HepG2 (cell line): ENCODE measurements around the gene WDR70. TPM values are rescaled to one million over a fixed set of nuclear protein-coding genes. Genes with fewer than 3 reads are reported as not detected.
A peak's percentile ranks its signal among the peaks of the same experiment; 100 is the strongest.

Experiments
- ATAC-seq: fragments of 200-7000 bp; cut with Tn5 transposase; 3 replicates; pipeline ENCODE4 v1.9.1; 2020; ENCODE audit warnings: mild to moderate bottlenecking, moderate library complexity
- BruUV-seq: library from RNA; stranded (reverse); fragments of 400-500 nt; replicated peaks from 2 replicates; lab custom pipeline; 2021; lab: Mats Ljungman, UMichigan
- CTCF ChIA-PET: fragments of 300-600 bp; formaldehyde crosslinking; extraction: SDS; loops from one replicate; lab custom pipeline; 2021; ENCODE audit warnings: low total read pairs, inconsistent platforms, low intra/inter-chr PET ratio; lab: Yijun Ruan, JAX
- POLR2A ChIA-PET: fragments of 350-600 bp; sonication (Branson Sonifier 250); formaldehyde crosslinking; loops from one replicate; lab custom pipeline; 2020; ENCODE audit warnings: antibody characterized with exemption, inconsistent platforms; lab: Yijun Ruan, JAX
- DNase-seq: peaks from one replicate; pipeline ENCODE4 v3.0.0-alpha.2; 2015; ENCODE audit warnings: low spot score
- FAIRE-seq: peaks from 3 replicates; lab custom pipeline; 2011; peaks lifted over from hg19 to GRCh38; lab: Jason Lieb, UNC
- H2AFZ ChIP-seq: one replicate; pipeline ENCODE4 v1.6.1; 2011; ENCODE audit warnings: low read length, inconsistent platforms
- H3K27ac ChIP-seq: fragments of 300-600 bp; 3 replicates; pipeline ENCODE4 v1.8.0; 2011; ENCODE audit warnings: mixed run types, mild to moderate bottlenecking, mixed read lengths, low read length, inconsistent platforms; ENCODE audit not compliant: insufficient read depth; ENCODE audit errors: extremely low read length
- H3K27me3 ChIP-seq, 2 experiments: fragments of 200-600 bp in 1 of 2; 2 replicates in 1 of 2; 3 replicates in 1 of 2; pipeline versions ENCODE4 v1.6.0 to v1.8.0; 2011; ENCODE audit warnings: low read length in 2 of 2, mild to moderate bottlenecking in 2 of 2, moderate library complexity in 2 of 2, inconsistent platforms in 1 of 2; ENCODE audit not compliant: insufficient read depth in 2 of 2, control insufficient read depth in 1 of 2
- H3K36me3 ChIP-seq, 2 experiments: fragments of 200-600 bp in 1 of 2; replicated peaks in 1 of 2; 2 replicates in 1 of 2; 3 replicates in 1 of 2; pipeline versions ENCODE4 v1.5.1 to v1.8.0; 2011; ENCODE audit warnings: low read length in 2 of 2, inconsistent platforms in 1 of 2; ENCODE audit not compliant: insufficient read depth in 2 of 2, control insufficient read depth in 1 of 2
- H3K4me1 ChIP-seq: 2 replicates; pipeline ENCODE4 v1.5.1; 2012; ENCODE audit warnings: low read length, inconsistent platforms; ENCODE audit not compliant: insufficient read depth
- H3K4me2 ChIP-seq: 2 replicates; pipeline ENCODE4 v1.6.0; 2011; ENCODE audit warnings: low read depth, low read length, inconsistent platforms
- H3K4me3 ChIP-seq, 3 experiments: fragments of 200-600 bp in 1 of 3; sonication (generic), shearing (Covaris generic) in 1 of 3; replicated peaks in 1 of 3; 2 replicates each; pipeline ENCODE4 v1.5.1; 2011 to 2016; ENCODE audit warnings: low read length in 3 of 3, inconsistent platforms in 2 of 3, low read depth in 2 of 3, mild to moderate bottlenecking in 2 of 3, control low read depth in 1 of 3, mixed read lengths in 1 of 3; ENCODE audit not compliant: insufficient read depth in 1 of 3
- H3K79me2 ChIP-seq: one replicate; pipeline ENCODE4 v1.6.1; 2011; ENCODE audit warnings: low read length, inconsistent platforms; ENCODE audit not compliant: insufficient read depth
- H3K9ac ChIP-seq: 2 replicates; pipeline ENCODE4 v1.6.0; 2011; ENCODE audit warnings: mild to moderate bottlenecking, low read depth, low read length, inconsistent platforms; ENCODE audit not compliant: insufficient read depth
- H3K9me3 ChIP-seq: 2 replicates; pipeline ENCODE4 v1.5.1; 2012; ENCODE audit warnings: mild to moderate bottlenecking, low read length
- H4K20me1 ChIP-seq: 2 replicates; pipeline ENCODE4 v1.6.0; 2011; ENCODE audit warnings: inconsistent platforms, mild to moderate bottlenecking, low read length, moderate library complexity; ENCODE audit not compliant: insufficient read depth
- CHD4 ChIP-seq: fragments of 200-600 bp; sonication (generic); IDR thresholded peaks from 2 replicates; pipeline ENCODE4 v1.7.0; 2017; ENCODE audit warnings: mild to moderate bottlenecking, low read length, borderline replicate concordance
- GLI4 ChIP-seq: sonication (generic); formaldehyde crosslinking; IDR thresholded peaks from 2 replicates; pipeline ENCODE4 v1.5.1; 2020; ENCODE audit warnings: missing genetic modification reagents, mild to moderate bottlenecking, moderate library complexity, borderline replicate concordance
- JUND ChIP-seq: sonication (generic); formaldehyde crosslinking; IDR thresholded peaks from 2 replicates; pipeline ENCODE4 v1.8.0; 2022; ENCODE audit warnings: mild to moderate bottlenecking, missing genetic modification reagents
- KMT2A ChIP-seq: sonication (generic); formaldehyde crosslinking; IDR thresholded peaks from 2 replicates; pipeline ENCODE4 v1.4.0; 2020; ENCODE audit warnings: missing genetic modification reagents
- MYC ChIP-seq: sonication (generic); formaldehyde crosslinking; IDR thresholded peaks from 2 replicates; pipeline ENCODE4 v1.9.0; 2021; ENCODE audit warnings: missing genetic modification reagents, borderline replicate concordance
- STAG1 ChIP-seq: sonication (generic); formaldehyde crosslinking; IDR thresholded peaks from 2 replicates; pipeline ENCODE4 v1.4.0; 2020; ENCODE audit warnings: missing genetic modification reagents
- TCF12 ChIP-seq, 2 experiments: fragments of 450-650 bp in 1 of 2; sonication (generic) in 1 of 2; formaldehyde crosslinking in 1 of 2; IDR thresholded peaks; 2 replicates each; pipeline versions ENCODE4 v1.6.1 to v1.8.0; 2017 to 2022; ENCODE audit warnings: antibody characterized with exemption in 1 of 2, mild to moderate bottlenecking in 1 of 2, missing genetic modification reagents in 1 of 2, moderate library complexity in 1 of 2
- ZMYM2 ChIP-seq: sonication (generic); formaldehyde crosslinking; IDR thresholded peaks from 2 replicates; pipeline ENCODE4 v1.8.0; 2022; ENCODE audit warnings: mild to moderate bottlenecking, missing genetic modification reagents
- ZNF782 ChIP-seq: sonication (generic); formaldehyde crosslinking; IDR thresholded peaks from 2 replicates; pipeline ENCODE4 v1.4.0; 2020; ENCODE audit warnings: missing genetic modification reagents, mild to moderate bottlenecking, borderline replicate concordance
- WGBS: methylation state at CpG from one replicate; pipeline ENCODE4 v1.1.6; 2017; ENCODE audit warnings: low lambda C conversion rate; 5-methylcytosine and 5-hydroxymethylcytosine counted together
- in situ Hi-C: cut with HindIII; loops from 2 replicates; pipeline ENCODE4 v1.10.0; 2017; ENCODE audit warnings: low pct_unique_long_range_greater_than_20kb; ENCODE audit not compliant: extremely low pct_ligation_motif_present
- intact Hi-C: fragments of 100-400 bp; cut with micrococcal nuclease; formaldehyde crosslinking; loops from one replicate; pipeline ENCODE4 v1.10.0; 2022; ENCODE audit not compliant: unreplicated experiment
- polyA plus RNA-seq, 8 experiments: library from polyadenylated mRNA; depleted of rRNA in 3 of 8; stranded (reverse) in 7 of 8; unstranded in 1 of 8; fragments of >200 nt; fragmentation: Illumina TruSeq in 4 of 8; extraction: Trizol in 4 of 8; gene quantifications; 2 replicates each; pipeline versions ENCODE4 v1.2.1 to v1.2.3, GENCODE V29; 2011 to 2016; ENCODE audit warnings: low read depth in 4 of 8, missing spikeins in 1 of 8, mixed read lengths in 1 of 8; ENCODE audit not compliant: insufficient read depth in 1 of 8
- total RNA-seq, 5 experiments: library from RNA; depleted of rRNA; stranded (reverse); fragments of >200 nt; fragmentation: Illumina TruSeq; extraction: Trizol; gene quantifications; 2 replicates each; pipeline ENCODE4 v1.2.3, GENCODE V29; 2016; ENCODE audit warnings: low read depth in 1 of 5
- TF ChIP-seq, protein P1 (sequence below): sonication (generic); formaldehyde crosslinking; IDR thresholded peaks from 2 replicates; pipeline ENCODE4 v1.5.0; 2020; ENCODE audit warnings: mild to moderate bottlenecking, missing genetic modification reagents, moderate library complexity
- TF ChIP-seq, protein P2 (sequence below): sonication (generic); formaldehyde crosslinking; IDR thresholded peaks from 2 replicates; pipeline ENCODE4 v1.5.1; 2020; ENCODE audit warnings: mild to moderate bottlenecking, missing genetic modification reagents, moderate library complexity

The WDR70 gene
- total and polyA plus RNA-seq, 2 of the 13 experiments (the other 11 are each of a cell fraction or from before 2014, with no cell fraction given), result 14.6 to 30.6 TPM

DNA sequence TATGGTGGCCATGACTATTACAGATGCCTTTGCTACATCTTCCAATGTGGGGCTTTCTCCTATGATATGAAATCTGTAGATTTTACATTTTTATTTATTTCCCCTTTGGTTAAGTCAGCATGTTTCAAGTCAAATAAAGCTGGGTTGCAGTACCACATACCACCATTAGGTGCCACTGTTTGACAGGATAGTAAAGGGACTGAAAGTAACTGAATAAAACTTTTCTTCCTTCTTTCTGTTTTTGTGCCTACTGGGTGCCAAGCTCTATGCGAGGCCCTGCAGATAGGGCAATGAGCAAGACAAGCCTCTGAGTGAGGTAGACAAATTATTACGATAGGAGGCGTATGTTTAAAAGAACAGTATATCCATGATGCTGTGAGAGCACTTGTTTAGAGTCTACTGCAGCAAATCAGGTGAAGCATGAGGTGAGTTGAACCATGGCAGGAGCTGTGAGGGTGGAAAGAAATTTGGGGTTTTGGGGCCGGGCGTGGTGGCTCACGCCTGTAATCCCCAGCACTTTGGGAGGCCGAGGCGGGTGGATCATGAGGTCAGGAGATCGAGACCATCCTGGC, 395.9 kb downstream of the WDR70 start:
- ChIA-PET CTCF (no interaction called here), POLR2A (no interaction called here)
- no peaks in the 10 kb centered on the region for H4K20me1 ChIP-seq
- H3K36me3 ChIP-seq, result no peaks in the 10 kb centered on the region
- no TSS peak for BruUV-seq
- in situ Hi-C loops, result no loop called here
- H3K4me3 ChIP-seq, result no peak overlapping the region
- H2AFZ ChIP-seq, result no peak overlapping the region
- H3K79me2 ChIP-seq, result no peaks in the 10 kb centered on the region
- H3K27ac ChIP-seq, result no peak overlapping the region
- peak; percentile 13 for DNase-seq
- H3K4me2 ChIP-seq, result no peak overlapping the region
- H3K27me3 ChIP-seq, result no peaks in the 10 kb centered on the region
- H3K9me3 ChIP-seq, result peaks cover 21% of the 10 kb centered on the region
- TF ChIP-seq, protein P1, sequence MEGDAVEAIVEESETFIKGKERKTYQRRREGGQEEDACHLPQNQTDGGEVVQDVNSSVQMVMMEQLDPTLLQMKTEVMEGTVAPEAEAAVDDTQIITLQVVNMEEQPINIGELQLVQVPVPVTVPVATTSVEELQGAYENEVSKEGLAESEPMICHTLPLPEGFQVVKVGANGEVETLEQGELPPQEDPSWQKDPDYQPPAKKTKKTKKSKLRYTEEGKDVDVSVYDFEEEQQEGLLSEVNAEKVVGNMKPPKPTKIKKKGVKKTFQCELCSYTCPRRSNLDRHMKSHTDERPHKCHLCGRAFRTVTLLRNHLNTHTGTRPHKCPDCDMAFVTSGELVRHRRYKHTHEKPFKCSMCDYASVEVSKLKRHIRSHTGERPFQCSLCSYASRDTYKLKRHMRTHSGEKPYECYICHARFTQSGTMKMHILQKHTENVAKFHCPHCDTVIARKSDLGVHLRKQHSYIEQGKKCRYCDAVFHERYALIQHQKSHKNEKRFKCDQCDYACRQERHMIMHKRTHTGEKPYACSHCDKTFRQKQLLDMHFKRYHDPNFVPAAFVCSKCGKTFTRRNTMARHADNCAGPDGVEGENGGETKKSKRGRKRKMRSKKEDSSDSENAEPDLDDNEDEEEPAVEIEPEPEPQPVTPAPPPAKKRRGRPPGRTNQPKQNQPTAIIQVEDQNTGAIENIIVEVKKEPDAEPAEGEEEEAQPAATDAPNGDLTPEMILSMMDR (CRISPR knock-in tag), result peak; percentile 57
- TF ChIP-seq, protein P2, sequence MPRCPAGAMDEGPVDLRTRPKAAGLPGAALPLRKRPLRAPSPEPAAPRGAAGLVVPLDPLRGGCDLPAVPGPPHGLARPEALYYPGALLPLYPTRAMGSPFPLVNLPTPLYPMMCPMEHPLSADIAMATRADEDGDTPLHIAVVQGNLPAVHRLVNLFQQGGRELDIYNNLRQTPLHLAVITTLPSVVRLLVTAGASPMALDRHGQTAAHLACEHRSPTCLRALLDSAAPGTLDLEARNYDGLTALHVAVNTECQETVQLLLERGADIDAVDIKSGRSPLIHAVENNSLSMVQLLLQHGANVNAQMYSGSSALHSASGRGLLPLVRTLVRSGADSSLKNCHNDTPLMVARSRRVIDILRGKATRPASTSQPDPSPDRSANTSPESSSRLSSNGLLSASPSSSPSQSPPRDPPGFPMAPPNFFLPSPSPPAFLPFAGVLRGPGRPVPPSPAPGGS (CRISPR knock-in tag), result no peak
- peak; percentile 41 for TF ChIP-seq STAG1 (CRISPR knock-in tag)
- no peak for TF ChIP-seq MYC (CRISPR knock-in tag)
- TF ChIP-seq CHD4, result 0 out of 2 replicates have a peak, but pooled peaks have one; percentile 47
- TF ChIP-seq KMT2A, result no peak
- TF ChIP-seq ZNF782 (CRISPR knock-in tag), result no peak
- 0 out of 2 replicates have a peak, but pooled peaks have one; percentile 26 for TF ChIP-seq ZMYM2
- TF ChIP-seq GLI4 (CRISPR knock-in tag), result no peak
- TF ChIP-seq TCF12 (IDR thresholded peaks at IDR 0.05), result no peak
- no peak for TF ChIP-seq TCF12 (CRISPR knock-in tag; IDR thresholded peaks at IDR 0.05)
- no peak for TF ChIP-seq JUND
- TF ChIP-seq, all 625 proteins: peak for 4
- intact Hi-C loops, result loop anchor here (5.0 kb wide), 1 partner anchor 417 kb away; no protein-coding TSS in a partner anchor
- 98% methylated on average over 5 of the region's 9 CpGs for WGBS
- Histone ChIP-seq H3K4me1 (peaks cover 9% of the 10 kb centered on the region; the same call in 1 of the 2 replicates), H3K9ac (no peak overlapping the region)
- FAIRE-seq, result no peak
- no peak for ATAC-seq
